ENCODE results near the gene ESRRA. TPM values are rescaled to one million over a fixed set of nuclear protein-coding genes. Genes with fewer than 3 reads are reported as not detected.
A peak's percentile ranks its signal among the peaks of the same experiment; 100 is the strongest.

Gene ESRRA
- total and polyA plus RNA-seq, 2 of the 13 experiments (the other 11 are each of a cell fraction or from before 2014, with no cell fraction given), result 18.1 to 36.3 TPM

- TF ChIP-seq ZBED4 (CRISPR knock-in tag; IDR thresholded peaks at IDR 0.05; ENCODE audit: borderline replicate concordance), result peak; percentile 23; the same call in 1 of the 2 replicates
- TF ChIP-seq USF2 (IDR thresholded peaks at IDR 0.05; ENCODE audit: low read depth, low read length), result no peak
- TF ChIP-seq USF2 (CRISPR knock-in tag; IDR thresholded peaks at IDR 0.05; ENCODE audit: borderline replicate concordance), result no peak
- no peak for TF ChIP-seq U2AF1 (optimal IDR thresholded peaks at IDR 0.05; ENCODE audit: low read depth, low read length)
- peak; percentile 13; the same call in 1 of the 2 replicates for TF ChIP-seq ZSCAN9 (CRISPR knock-in tag; IDR thresholded peaks at IDR 0.05; ENCODE audit: borderline replicate concordance)
- peak; percentile 26 for TF ChIP-seq HIVEP1 (CRISPR knock-in tag; IDR thresholded peaks at IDR 0.05)
- TF ChIP-seq KLF13 (CRISPR knock-in tag; IDR thresholded peaks at IDR 0.05), result no peak
- TF ChIP-seq ZNF672 (CRISPR knock-in tag; IDR thresholded peaks at IDR 0.05), result no peak
- TF ChIP-seq BRF2 (CRISPR knock-in tag; IDR thresholded peaks at IDR 0.05), result no peak
- TF ChIP-seq ZMAT3 (CRISPR knock-in tag; conservative IDR thresholded peaks at IDR 0.05), result no peak; the same call in 1 of the 2 replicates
- no peak for TF ChIP-seq ZNF780A (CRISPR knock-in tag; IDR thresholded peaks at IDR 0.05)
- TF ChIP-seq U2AF2 (IDR thresholded peaks at IDR 0.05; ENCODE audit: low read depth, low read length), result no peak
- TF ChIP-seq ZNF557 (CRISPR knock-in tag; IDR thresholded peaks at IDR 0.05), result no peak
- peak; percentile 81 for TF ChIP-seq POLR2AphosphoS5 (IDR thresholded peaks at IDR 0.05; ENCODE audit: low read depth, low read length)
- TF ChIP-seq ZNF691 (CRISPR knock-in tag; IDR thresholded peaks at IDR 0.05; ENCODE audit: borderline replicate concordance, low read depth), result no peak
- no peak for TF ChIP-seq PAWR (CRISPR knock-in tag; IDR thresholded peaks at IDR 0.05; ENCODE audit: borderline replicate concordance)
- no peak for TF ChIP-seq GRHL1 (CRISPR knock-in tag; conservative IDR thresholded peaks at IDR 0.05)
- TF ChIP-seq HNF4A (CRISPR knock-in tag; IDR thresholded peaks at IDR 0.05), result peak; percentile 61
- no peak for TF ChIP-seq DR1 (CRISPR knock-in tag; IDR thresholded peaks at IDR 0.05)
- TF ChIP-seq NR2F1 (CRISPR knock-in tag; IDR thresholded peaks at IDR 0.05), result 0 out of 4 replicates have a peak, but pooled peaks of 1 of the 2 experiments have one; percentile 11
Measured at GRCh38 chr11:64304316-64305072, 830 bp upstream of the ESRRA start (continued).
